GM06990 (cell line): Measurements from ENCODE around the gene MAP1A.

ENCODE experiments used
- DNase-seq: peaks from one replicate; pipeline ENCODE4 v3.0.0-alpha.2; 2011; ENCODE audit not compliant: insufficient read length; ENCODE audit errors: extremely low read depth
- H3K27me3 ChIP-seq: replicated peaks from 2 replicates; pipeline ENCODE4 v1.6.0; 2011; ENCODE audit warnings: low read length; ENCODE audit not compliant: control insufficient read depth, insufficient read depth
- H3K36me3 ChIP-seq: 2 replicates; pipeline ENCODE4 v1.5.1; 2011; ENCODE audit warnings: low read length; ENCODE audit not compliant: control insufficient read depth, insufficient read depth
- H3K4me3 ChIP-seq: replicated peaks from 2 replicates; pipeline ENCODE4 v1.5.1; 2011; ENCODE audit warnings: low read depth, mild to moderate bottlenecking, control low read depth, low read length
- CTCF ChIP-seq: IDR thresholded peaks from 2 replicates; pipeline ENCODE4 v1.5.1; 2011; ENCODE audit warnings: low read length, control low read depth, mild to moderate bottlenecking, inconsistent platforms; ENCODE audit not compliant: insufficient read depth, poor library complexity, severe bottlenecking

The MAP1A gene

GRCh38 chr15:43513550-43513949, 3.9 kb upstream of the MAP1A start:
- TF ChIP-seq CTCF = no peak
- Histone ChIP-seq H3K4me3 (no peak overlapping the region), H3K27me3 (no peaks in the 10 kb centered on the region; the same call in 1 of the 2 replicates), H3K36me3 (no peaks in the 10 kb centered on the region)
- DNase-seq = no peak

- no peaks in the 10 kb centered on the region; the same call in 1 of the 2 replicates for H3K27me3 ChIP-seq
- TF ChIP-seq CTCF = peak; percentile 66
- H3K36me3 ChIP-seq = no peaks in the 10 kb centered on the region
- H3K4me3 ChIP-seq = no peak overlapping the region
- DNase-seq = no peak
Observed at GRCh38 chr15:43514241-43515057, 3.0 kb upstream of the MAP1A start.

GRCh38 chr15:43515741-43516140, 1.7 kb upstream of the MAP1A start:
- no peak for DNase-seq
- H3K27me3 ChIP-seq = no peaks in the 10 kb centered on the region; the same call in 1 of the 2 replicates
- no peak for TF ChIP-seq CTCF
- no peaks in the 10 kb centered on the region for H3K36me3 ChIP-seq
- no peak overlapping the region for H3K4me3 ChIP-seq

- H3K27me3 ChIP-seq = no peaks in the 10 kb centered on the region; the same call in 1 of the 2 replicates
Observed at GRCh38 chr15:43516185-43516584, 1.2 kb upstream of the MAP1A start.

GRCh38 chr15:43516801-43517353, 531 bp upstream of the MAP1A start:
- TF ChIP-seq CTCF = no peak
- no peaks in the 10 kb centered on the region; the same call in 1 of the 2 replicates for H3K27me3 ChIP-seq
- H3K4me3 ChIP-seq = no peak overlapping the region
- no peaks in the 10 kb centered on the region for H3K36me3 ChIP-seq
- DNase-seq = no peak

More at GRCh38 chr15:43516185-43516584, 1.2 kb upstream of the MAP1A start:
- Histone ChIP-seq H3K36me3 (no peaks in the 10 kb centered on the region), H3K4me3 (no peak overlapping the region)
- TF ChIP-seq CTCF = no peak
- DNase-seq = no peak
